Measurements from ENCODE around the gene PDIA6. TPM values are rescaled to one million over a fixed set of nuclear protein-coding genes. Genes with fewer than 3 reads are reported as not detected.

Gene PDIA6
- total and polyA plus RNA-seq, 10 of the 15 experiments (the other 5 are each of a cell fraction or from before 2014, with no cell fraction given) = 148 to 526 (median 209) TPM

- no peak overlapping the region for H2AFZ ChIP-seq (ENCODE audit: control insufficient read depth, low read depth, low read length)
- intact Hi-C loops (cut with micrococcal nuclease; ENCODE audit: unreplicated experiment) = loop anchor here (10.0 kb wide), 1 partner anchor 746 kb away; no protein-coding TSS in a partner anchor
- no peaks in the 10 kb centered on the region for H3K36me3 ChIP-seq (ENCODE audit: control insufficient read depth in 2 of 2, insufficient read depth in 2 of 2, low read length in 1 of 2)
- CTCF ChIA-PET = interaction anchor here (1.5 to 9.2 kb wide), 3 partner anchors 62 to 294 kb away, joined by 4 to 87 read pairs (median 5); a partner anchor contains a TSS
- H3K79me2 ChIP-seq (ENCODE audit: control insufficient read depth, insufficient read depth, low read length) = no peaks in the 10 kb centered on the region
- H3K4me1 ChIP-seq (ENCODE audit: control insufficient read depth, insufficient read depth, low read length) = no peaks in the 10 kb centered on the region
- no peaks in the 10 kb centered on the region for H4K20me1 ChIP-seq (ENCODE audit: control insufficient read depth, insufficient read depth)
- no peak overlapping the region for H3K4me3 ChIP-seq
- TF ChIP-seq USF1 (IDR thresholded peaks at IDR 0.05; ENCODE audit: borderline replicate concordance, extremely low read length, insufficient read depth, low read depth, low read length) (no peak), HSF1 (IDR thresholded peaks at IDR 0.05; ENCODE audit: low read depth, low read length) (no peak), CREB1 (IDR thresholded peaks at IDR 0.05; ENCODE audit: low read depth) (no peak), IKZF2 (IDR thresholded peaks at IDR 0.05) (no peak), ESRRA (IDR thresholded peaks at IDR 0.05; ENCODE audit: low read length) (no peak), NFYB (IDR thresholded peaks at IDR 0.05; ENCODE audit: insufficient read depth, low read depth, low read length) (no peak), TCF7 (IDR thresholded peaks at IDR 0.05; ENCODE audit: borderline replicate concordance) (no peak), SMAD5 (IDR thresholded peaks at IDR 0.05; ENCODE audit: low read depth) (no peak), RUNX3 (IDR thresholded peaks at IDR 0.05; ENCODE audit: low read length) (no peak), TARDBP (IDR thresholded peaks at IDR 0.05; ENCODE audit: borderline replicate concordance) (no peak), ATF7 (IDR thresholded peaks at IDR 0.05; ENCODE audit: low read depth) (no peak)
- TF ChIP-seq, protein P1, sequence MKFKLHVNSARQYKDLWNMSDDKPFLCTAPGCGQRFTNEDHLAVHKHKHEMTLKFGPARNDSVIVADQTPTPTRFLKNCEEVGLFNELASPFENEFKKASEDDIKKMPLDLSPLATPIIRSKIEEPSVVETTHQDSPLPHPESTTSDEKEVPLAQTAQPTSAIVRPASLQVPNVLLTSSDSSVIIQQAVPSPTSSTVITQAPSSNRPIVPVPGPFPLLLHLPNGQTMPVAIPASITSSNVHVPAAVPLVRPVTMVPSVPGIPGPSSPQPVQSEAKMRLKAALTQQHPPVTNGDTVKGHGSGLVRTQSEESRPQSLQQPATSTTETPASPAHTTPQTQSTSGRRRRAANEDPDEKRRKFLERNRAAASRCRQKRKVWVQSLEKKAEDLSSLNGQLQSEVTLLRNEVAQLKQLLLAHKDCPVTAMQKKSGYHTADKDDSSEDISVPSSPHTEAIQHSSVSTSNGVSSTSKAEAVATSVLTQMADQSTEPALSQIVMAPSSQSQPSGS (IDR thresholded peaks at IDR 0.05; ENCODE audit: low read length) = no peak
- TF ChIP-seq, protein P2, sequence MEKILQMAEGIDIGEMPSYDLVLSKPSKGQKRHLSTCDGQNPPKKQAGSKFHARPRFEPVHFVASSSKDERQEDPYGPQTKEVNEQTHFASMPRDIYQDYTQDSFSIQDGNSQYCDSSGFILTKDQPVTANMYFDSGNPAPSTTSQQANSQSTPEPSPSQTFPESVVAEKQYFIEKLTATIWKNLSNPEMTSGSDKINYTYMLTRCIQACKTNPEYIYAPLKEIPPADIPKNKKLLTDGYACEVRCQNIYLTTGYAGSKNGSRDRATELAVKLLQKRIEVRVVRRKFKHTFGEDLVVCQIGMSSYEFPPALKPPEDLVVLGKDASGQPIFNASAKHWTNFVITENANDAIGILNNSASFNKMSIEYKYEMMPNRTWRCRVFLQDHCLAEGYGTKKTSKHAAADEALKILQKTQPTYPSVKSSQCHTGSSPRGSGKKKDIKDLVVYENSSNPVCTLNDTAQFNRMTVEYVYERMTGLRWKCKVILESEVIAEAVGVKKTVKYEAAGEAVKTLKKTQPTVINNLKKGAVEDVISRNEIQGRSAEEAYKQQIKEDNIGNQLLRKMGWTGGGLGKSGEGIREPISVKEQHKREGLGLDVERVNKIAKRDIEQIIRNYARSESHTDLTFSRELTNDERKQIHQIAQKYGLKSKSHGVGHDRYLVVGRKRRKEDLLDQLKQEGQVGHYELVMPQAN (conservative IDR thresholded peaks at IDR 0.05) = no peak
- H3K27me3 ChIP-seq (replicated peaks in 1 of 2; ENCODE audit: control insufficient read depth in 2 of 2, insufficient read depth in 2 of 2, low read length in 1 of 2) = peaks cover 0 to 1% of the 10 kb centered on the region in 2 experiments; a peak in 2 of 4 replicates
- POLR2A ChIA-PET = no interaction called here
- SMC1A ChIA-PET (ENCODE audit: uncharacterized antibody, unreplicated experiment) = interaction anchor here (0.9 to 4.6 kb wide), 4 partner anchors 23 to 71 kb away, joined by 3 to 25 read pairs (median 3); no protein-coding TSS in a partner anchor
- RAD21 ChIA-PET (ENCODE audit: unreplicated experiment) = interaction anchor here (0.7 to 1.9 kb wide), 2 partner anchors 62 to 71 kb away, joined by 3 to 9 read pairs; no protein-coding TSS in a partner anchor
- in situ Hi-C loops (cut with MboI) = loop anchor here (5.0 kb wide), 3 partner anchors 59 to 744 kb away; no protein-coding TSS in a partner anchor
- no peak overlapping the region for H3K9ac ChIP-seq (ENCODE audit: control insufficient read depth, insufficient read depth, low read length)
- no peak overlapping the region for H3K4me2 ChIP-seq (ENCODE audit: control insufficient read depth, insufficient read depth)
- no peak for DNase-seq (ENCODE audit: low read depth, low spot score)
- H3K9me3 ChIP-seq (replicated peaks; ENCODE audit: control insufficient read depth, insufficient read depth, low read length) = peaks cover 7% of the 10 kb centered on the region; the same call in 1 of the 3 replicates
- no peak for FAIRE-seq
- no peak for ATAC-seq
- BruUV-seq (replicated peaks) = no TSS peak
- no peak overlapping the region for H3K27ac ChIP-seq (ENCODE audit: control insufficient read depth, insufficient read depth)
- WGBS (ENCODE audit: insufficient coverage, insufficient replicate concordance, low lambda C conversion rate, missing lambda C conversion rate) = 27% methylated on average over 3 of the region's 3 CpGs
These were observed 26.1 kb upstream of the PDIA6 start for GRCh38 chr2:10838734-10839133.

All from GM12878 (cell line).